HL-60 (cell line): Measurements from ENCODE around the gene ATP1A4.
A peak's percentile ranks its signal among the peaks of the same experiment; 100 is the strongest.

Experiments
- DNase-seq, 2 experiments: peaks; one replicate each; pipeline ENCODE4 v3.0.0-alpha.2; 2010 to 2020; ENCODE audit warnings: low read depth in 1 of 2, low spot score in 1 of 2
- H3K27ac ChIP-seq: fragments of 250-450 bp; sonication (Bioruptor Pico); replicated peaks from 2 replicates; pipeline ENCODE4 v1.5.1; 2020; ENCODE audit warnings: mild to moderate bottlenecking, moderate library complexity
- H3K27me3 ChIP-seq: fragments of 250-450 bp; sonication (Bioruptor Pico); 2 replicates; pipeline ENCODE4 v1.5.1; 2021; ENCODE audit warnings: mild to moderate bottlenecking, moderate library complexity; ENCODE audit not compliant: insufficient read depth, poor library complexity, severe bottlenecking
- H3K4me3 ChIP-seq: replicated peaks from 2 replicates; pipeline ENCODE4 v1.5.1; 2011; ENCODE audit warnings: mild to moderate bottlenecking, control low read depth, low read length; ENCODE audit not compliant: insufficient read depth
- CTCF ChIP-seq: IDR thresholded peaks from one replicate; pipeline ENCODE4 v1.5.1; 2011; ENCODE audit warnings: low read length, control low read depth, inconsistent platforms; ENCODE audit not compliant: insufficient read depth
- GABPA ChIP-seq: IDR thresholded peaks from 2 replicates; pipeline ENCODE4 v1.6.1; 2012; ENCODE audit warnings: low read depth
- POLR2AphosphoS5 ChIP-seq: IDR thresholded peaks from 2 replicates; pipeline ENCODE4 v1.6.1; 2012; ENCODE audit warnings: low read depth
- REST ChIP-seq: IDR thresholded peaks from 2 replicates; pipeline ENCODE4 v1.6.1; 2012; ENCODE audit warnings: low read depth; ENCODE audit not compliant: insufficient replicate concordance
- SPI1 ChIP-seq: IDR thresholded peaks from 2 replicates; pipeline ENCODE4 v1.6.1; 2012; ENCODE audit warnings: low read depth, mild to moderate bottlenecking, borderline replicate concordance

ATP1A4 gene

GRCh38 chr1:160206036-160206389 is 54.6 kb downstream of the ATP1A4 start:
- TF ChIP-seq CTCF (no peak), SPI1 (no peak), REST (no peak), GABPA (no peak), POLR2AphosphoS5 (no peak)
- peak overlapping the region; percentile 72 for H3K4me3 ChIP-seq
- H3K27me3 ChIP-seq = no peaks in the 10 kb centered on the region
- DNase-seq = no peak
- H3K27ac ChIP-seq = no peak overlapping the region

- Histone ChIP-seq H3K27ac (no peak overlapping the region), H3K27me3 (no peaks in the 10 kb centered on the region), H3K4me3 (no peak overlapping the region)
- TF ChIP-seq SPI1 (peak; percentile 18; the same call in 1 of the 2 replicates), GABPA (no peak), POLR2AphosphoS5 (no peak), CTCF (no peak), REST (no peak)
- DNase-seq = no peak
These were observed 55.2 kb downstream of the ATP1A4 start for GRCh38 chr1:160206421-160207117.

- DNase-seq = no peak
- Histone ChIP-seq H3K4me3 (no peak overlapping the region), H3K27ac (no peak overlapping the region), H3K27me3 (no peaks in the 10 kb centered on the region)
- no peak for TF ChIP-seq REST
- no peak for TF ChIP-seq CTCF
- no peak for TF ChIP-seq POLR2AphosphoS5
- TF ChIP-seq SPI1 = no peak
- no peak for TF ChIP-seq GABPA
These were observed 55.8 kb downstream of the ATP1A4 start for GRCh38 chr1:160207118-160207650.
